HG02943 (cell line): ENCODE data around the gene GAB2.

Experiments
- ATAC-seq: cut with Tn5 transposase; IDR thresholded peaks from one replicate; pipeline ENCODE4 v1.9.1; 2021; ENCODE audit warnings: mild to moderate bottlenecking, low read depth, moderate library complexity; ENCODE audit not compliant: unreplicated experiment

GAB2 gene

DNA sequence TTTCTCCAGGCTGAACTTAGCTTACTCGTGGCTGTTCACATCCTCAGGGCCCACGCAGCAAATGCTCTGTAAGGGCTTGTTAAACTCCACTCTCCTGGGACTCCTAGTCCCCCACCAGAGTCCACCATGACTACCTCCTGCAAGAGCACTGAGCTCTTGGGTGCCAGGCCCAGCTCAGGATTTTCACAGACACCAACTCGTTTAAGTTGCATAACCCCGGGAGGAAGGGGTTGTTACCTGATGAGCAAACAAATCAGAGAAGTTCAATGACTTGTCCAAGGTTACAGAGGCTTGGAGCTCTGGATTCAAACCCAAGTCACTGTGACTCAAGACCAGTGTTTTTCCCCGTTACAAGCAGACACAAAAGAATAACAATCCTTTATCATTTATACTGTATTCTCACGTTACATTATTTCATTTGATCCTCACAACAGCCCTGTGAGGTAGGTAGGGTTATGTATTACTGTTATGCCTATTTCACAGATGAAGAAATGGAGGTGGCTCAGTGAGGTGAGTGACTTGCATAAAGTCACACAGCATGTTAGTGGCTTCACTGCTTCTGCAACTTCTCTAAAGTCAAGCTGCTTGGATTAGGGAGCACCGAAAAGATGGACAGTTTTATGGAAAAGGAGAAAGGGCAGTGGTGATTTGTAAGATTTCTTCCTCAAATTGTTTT lies 246.6 kb downstream of the GAB2 start:
- no peak for ATAC-seq

DNA sequence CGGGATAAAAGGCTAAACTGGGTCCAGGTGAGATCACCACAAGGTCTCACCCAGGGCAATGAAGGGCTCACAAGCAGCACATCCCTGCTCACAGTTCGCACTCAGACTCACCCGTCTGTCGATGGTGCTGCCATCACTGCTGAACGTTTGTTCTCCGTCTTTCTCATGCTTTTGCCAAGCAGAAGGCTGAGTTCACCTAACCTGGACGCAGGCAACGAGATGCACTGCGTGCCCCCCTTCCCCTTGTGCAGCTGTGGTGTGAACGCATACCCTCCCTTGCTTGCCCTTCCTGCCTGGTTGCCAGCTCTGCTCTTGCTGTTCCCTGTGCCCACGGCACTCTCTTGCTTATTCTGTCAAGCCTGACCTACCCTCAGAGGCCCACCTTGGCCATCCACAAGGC lies 247.2 kb downstream of the GAB2 start:
- ATAC-seq: no peak

DNA sequence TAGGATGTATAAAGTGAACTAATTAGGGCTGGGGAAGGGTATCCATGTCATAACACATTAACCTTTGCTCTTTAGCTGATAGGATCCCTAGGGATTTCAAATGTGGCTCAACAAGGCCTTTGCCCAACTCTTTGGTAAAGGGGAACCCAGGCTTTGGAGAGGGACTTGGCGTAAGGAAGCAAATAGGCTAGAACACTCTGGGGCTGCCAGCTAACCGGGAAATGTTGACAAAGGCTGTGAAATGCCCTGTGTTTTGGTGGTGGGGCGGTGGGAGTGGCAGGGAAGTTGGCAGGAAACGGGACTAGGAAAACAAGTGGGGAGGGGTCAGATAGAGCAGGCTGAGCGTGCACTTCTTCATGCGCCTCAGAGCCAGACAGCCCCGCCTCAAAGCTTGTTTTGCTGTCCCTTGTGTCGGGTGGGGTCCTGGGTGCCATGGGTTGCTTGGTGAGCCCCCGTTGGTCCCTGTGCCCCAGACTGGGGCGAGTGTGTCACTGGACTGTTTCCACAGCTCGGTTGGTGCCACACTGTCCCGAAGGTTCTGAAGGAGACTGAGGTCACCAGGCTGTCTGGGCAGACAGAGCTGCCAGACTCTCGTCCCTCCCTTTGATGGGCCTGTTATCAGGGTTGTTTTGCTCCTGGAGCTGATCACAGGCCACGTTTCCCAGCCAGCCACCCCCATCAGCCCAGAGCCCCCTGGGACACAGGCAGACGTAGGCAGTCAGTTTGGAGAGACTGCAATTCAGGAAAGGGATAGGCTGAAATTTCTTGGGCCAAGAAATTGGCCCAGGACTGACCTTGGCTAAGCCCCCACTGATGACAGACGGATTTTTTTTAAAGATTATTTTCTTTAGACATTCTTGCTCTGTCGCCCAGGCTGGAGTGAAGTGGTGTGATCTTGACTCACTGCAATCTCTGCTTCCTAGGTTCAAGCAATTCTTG lies 248.8 kb downstream of the GAB2 start:
- ATAC-seq: no peak

DNA sequence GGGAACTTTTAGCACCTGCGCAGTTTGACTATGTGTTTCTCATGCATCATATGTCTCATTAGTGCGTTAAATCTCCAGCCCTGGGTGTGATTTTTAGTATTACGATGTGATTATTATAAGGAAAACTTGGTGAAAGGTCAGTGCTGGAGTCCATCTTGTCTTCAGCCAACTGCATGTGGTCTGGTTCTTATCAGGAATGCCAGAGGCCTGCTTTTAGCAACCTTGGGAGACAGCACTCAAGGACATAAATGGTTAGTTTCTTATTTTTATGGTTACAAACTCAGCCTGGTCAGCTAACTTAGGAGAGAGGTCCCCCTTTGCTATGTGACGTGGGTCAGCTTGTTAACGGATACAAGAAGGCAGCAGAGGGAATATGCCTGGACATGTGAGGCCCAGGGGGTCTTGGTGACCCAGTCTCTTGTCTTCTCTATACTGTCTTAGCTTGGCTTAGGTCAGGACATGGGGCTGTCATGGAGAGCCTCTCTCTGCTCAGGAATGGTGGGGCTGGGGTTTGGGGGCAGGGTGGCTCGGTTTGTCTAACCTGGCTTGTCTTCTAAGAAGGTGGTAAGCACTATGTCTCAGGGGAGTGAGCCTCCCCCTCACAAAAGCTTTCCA lies 250.7 kb downstream of the GAB2 start:
- ATAC-seq: no peak
